ENCODE data around the gene PEAK1. TPM values are rescaled to one million over a fixed set of nuclear protein-coding genes. Genes with fewer than 3 reads are reported as not detected.

PEAK1 gene
- total and polyA plus RNA-seq, 2 experiments from 2014 or later: 7.8 to 34.1 TPM

DNA sequence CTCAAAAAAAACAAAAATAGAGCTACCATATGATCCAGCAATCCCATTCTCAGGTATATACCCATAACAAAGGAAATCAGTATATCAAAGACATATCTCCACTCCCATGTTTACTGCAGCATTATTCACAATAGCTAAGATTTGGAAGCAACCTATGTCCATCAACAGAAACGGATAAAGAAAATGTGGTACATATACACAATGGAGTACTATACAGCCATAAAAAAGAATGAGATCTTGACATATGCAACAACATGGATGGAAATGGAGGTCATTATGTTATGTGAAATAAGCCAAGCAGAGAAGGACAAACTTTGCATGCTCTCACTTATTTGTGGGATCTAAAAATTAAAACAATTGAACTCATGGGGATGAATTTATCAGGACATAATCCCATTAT is 19.6 kb downstream of the PEAK1 start:
- no peak overlapping the region for H3K4me3 Mint-ChIP-seq
- H3K4me1 Mint-ChIP-seq: peaks cover 4% of the 10 kb centered on the region; the same call in 2 of the 3 replicates
- 0 out of 2 replicates have a peak, but pooled peaks cover 2% of the 10 kb centered on the region for H3K4me1 ChIP-seq (ENCODE audit: insufficient read depth)
- DNase-seq (ENCODE audit: low spot score) (no peak), ATAC-seq (no peak)
- H3K27ac Mint-ChIP-seq: no peak overlapping the region
- H3K27me3 ChIP-seq (ENCODE audit: insufficient read depth): no peaks in the 10 kb centered on the region
- H3K4me3 ChIP-seq: no peak overlapping the region
- no peaks in the 10 kb centered on the region for H3K9me2 ChIP-seq (ENCODE audit: insufficient read depth)
- peaks cover 6% of the 10 kb centered on the region; the same call in 1 of the 2 replicates for H3K36me3 ChIP-seq (ENCODE audit: insufficient read depth)
- no peaks in the 10 kb centered on the region for H3F3A ChIP-seq (replicated peaks; ENCODE audit: low read depth)
- H2AFZ ChIP-seq: no peak overlapping the region
- H4K20me1 ChIP-seq (replicated peaks; ENCODE audit: insufficient read depth): no peaks in the 10 kb centered on the region; the same call in 1 of the 2 replicates
- TF ChIP-seq, protein P1, sequence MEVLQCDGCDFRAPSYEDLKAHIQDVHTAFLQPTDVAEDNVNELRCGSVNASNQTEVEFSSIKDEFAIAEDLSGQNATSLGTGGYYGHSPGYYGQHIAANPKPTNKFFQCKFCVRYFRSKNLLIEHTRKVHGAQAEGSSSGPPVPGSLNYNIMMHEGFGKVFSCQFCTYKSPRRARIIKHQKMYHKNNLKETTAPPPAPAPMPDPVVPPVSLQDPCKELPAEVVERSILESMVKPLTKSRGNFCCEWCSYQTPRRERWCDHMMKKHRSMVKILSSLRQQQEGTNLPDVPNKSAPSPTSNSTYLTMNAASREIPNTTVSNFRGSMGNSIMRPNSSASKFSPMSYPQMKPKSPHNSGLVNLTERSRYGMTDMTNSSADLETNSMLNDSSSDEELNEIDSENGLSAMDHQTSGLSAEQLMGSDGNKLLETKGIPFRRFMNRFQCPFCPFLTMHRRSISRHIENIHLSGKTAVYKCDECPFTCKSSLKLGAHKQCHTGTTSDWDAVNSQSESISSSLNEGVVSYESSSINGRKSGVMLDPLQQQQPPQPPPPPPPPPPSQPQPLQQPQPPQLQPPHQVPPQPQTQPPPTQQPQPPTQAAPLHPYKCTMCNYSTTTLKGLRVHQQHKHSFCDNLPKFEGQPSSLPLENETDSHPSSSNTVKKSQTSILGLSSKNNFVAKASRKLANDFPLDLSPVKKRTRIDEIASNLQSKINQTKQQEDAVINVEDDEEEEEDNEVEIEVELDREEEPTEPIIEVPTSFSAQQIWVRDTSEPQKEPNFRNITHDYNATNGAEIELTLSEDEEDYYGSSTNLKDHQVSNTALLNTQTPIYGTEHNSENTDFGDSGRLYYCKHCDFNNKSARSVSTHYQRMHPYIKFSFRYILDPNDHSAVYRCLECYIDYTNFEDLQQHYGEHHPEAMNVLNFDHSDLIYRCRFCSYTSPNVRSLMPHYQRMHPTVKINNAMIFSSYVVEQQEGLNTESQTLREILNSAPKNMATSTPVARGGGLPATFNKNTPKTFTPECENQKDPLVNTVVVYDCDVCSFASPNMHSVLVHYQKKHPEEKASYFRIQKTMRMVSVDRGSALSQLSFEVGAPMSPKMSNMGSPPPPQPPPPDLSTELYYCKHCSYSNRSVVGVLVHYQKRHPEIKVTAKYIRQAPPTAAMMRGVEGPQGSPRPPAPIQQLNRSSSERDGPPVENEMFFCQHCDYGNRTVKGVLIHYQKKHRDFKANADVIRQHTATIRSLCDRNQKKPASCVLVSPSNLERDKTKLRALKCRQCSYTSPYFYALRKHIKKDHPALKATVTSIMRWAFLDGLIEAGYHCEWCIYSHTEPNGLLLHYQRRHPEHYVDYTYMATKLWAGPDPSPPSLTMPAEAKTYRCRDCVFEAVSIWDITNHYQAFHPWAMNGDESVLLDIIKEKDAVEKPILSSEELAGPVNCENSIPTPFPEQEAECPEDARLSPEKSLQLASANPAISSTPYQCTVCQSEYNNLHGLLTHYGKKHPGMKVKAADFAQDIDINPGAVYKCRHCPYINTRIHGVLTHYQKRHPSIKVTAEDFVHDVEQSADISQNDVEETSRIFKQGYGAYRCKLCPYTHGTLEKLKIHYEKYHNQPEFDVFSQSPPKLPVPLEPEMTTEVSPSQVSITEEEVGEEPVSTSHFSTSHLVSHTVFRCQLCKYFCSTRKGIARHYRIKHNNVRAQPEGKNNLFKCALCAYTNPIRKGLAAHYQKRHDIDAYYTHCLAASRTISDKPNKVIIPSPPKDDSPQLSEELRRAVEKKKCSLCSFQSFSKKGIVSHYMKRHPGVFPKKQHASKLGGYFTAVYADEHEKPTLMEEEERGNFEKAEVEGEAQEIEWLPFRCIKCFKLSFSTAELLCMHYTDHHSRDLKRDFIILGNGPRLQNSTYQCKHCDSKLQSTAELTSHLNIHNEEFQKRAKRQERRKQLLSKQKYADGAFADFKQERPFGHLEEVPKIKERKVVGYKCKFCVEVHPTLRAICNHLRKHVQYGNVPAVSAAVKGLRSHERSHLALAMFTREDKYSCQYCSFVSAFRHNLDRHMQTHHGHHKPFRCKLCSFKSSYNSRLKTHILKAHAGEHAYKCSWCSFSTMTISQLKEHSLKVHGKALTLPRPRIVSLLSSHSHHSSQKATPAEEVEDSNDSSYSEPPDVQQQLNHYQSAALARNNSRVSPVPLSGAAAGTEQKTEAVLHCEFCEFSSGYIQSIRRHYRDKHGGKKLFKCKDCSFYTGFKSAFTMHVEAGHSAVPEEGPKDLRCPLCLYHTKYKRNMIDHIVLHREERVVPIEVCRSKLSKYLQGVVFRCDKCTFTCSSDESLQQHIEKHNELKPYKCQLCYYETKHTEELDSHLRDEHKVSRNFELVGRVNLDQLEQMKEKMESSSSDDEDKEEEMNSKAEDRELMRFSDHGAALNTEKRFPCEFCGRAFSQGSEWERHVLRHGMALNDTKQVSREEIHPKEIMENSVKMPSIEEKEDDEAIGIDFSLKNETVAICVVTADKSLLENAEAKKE (CRISPR knock-in tag; IDR thresholded peaks at IDR 0.05): no peak
- no peak for TF ChIP-seq CREB1 (CRISPR knock-in tag; IDR thresholded peaks at IDR 0.05; ENCODE audit: low read depth)
- no peak for TF ChIP-seq ZNF114 (CRISPR knock-in tag; IDR thresholded peaks at IDR 0.05)
- TF ChIP-seq, protein P2, sequence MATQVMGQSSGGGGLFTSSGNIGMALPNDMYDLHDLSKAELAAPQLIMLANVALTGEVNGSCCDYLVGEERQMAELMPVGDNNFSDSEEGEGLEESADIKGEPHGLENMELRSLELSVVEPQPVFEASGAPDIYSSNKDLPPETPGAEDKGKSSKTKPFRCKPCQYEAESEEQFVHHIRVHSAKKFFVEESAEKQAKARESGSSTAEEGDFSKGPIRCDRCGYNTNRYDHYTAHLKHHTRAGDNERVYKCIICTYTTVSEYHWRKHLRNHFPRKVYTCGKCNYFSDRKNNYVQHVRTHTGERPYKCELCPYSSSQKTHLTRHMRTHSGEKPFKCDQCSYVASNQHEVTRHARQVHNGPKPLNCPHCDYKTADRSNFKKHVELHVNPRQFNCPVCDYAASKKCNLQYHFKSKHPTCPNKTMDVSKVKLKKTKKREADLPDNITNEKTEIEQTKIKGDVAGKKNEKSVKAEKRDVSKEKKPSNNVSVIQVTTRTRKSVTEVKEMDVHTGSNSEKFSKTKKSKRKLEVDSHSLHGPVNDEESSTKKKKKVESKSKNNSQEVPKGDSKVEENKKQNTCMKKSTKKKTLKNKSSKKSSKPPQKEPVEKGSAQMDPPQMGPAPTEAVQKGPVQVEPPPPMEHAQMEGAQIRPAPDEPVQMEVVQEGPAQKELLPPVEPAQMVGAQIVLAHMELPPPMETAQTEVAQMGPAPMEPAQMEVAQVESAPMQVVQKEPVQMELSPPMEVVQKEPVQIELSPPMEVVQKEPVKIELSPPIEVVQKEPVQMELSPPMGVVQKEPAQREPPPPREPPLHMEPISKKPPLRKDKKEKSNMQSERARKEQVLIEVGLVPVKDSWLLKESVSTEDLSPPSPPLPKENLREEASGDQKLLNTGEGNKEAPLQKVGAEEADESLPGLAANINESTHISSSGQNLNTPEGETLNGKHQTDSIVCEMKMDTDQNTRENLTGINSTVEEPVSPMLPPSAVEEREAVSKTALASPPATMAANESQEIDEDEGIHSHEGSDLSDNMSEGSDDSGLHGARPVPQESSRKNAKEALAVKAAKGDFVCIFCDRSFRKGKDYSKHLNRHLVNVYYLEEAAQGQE (IDR thresholded peaks at IDR 0.05; ENCODE audit: unreplicated experiment): no peak
- no peak for TF ChIP-seq JUNB (IDR thresholded peaks at IDR 0.05; ENCODE audit: unreplicated experiment)
- no peak for TF ChIP-seq NANOG (IDR thresholded peaks at IDR 0.05; ENCODE audit: borderline replicate concordance)
- TF ChIP-seq ZNF331 (CRISPR knock-in tag; IDR thresholded peaks at IDR 0.05; ENCODE audit: low read depth): no peak
- no peak for TF ChIP-seq EZH2phosphoT487 (IDR thresholded peaks at IDR 0.05; ENCODE audit: unreplicated experiment)
- TF ChIP-seq POLR2AphosphoS5 (IDR thresholded peaks at IDR 0.05; ENCODE audit: low read depth): no peak
- TF ChIP-seq, protein P3, sequence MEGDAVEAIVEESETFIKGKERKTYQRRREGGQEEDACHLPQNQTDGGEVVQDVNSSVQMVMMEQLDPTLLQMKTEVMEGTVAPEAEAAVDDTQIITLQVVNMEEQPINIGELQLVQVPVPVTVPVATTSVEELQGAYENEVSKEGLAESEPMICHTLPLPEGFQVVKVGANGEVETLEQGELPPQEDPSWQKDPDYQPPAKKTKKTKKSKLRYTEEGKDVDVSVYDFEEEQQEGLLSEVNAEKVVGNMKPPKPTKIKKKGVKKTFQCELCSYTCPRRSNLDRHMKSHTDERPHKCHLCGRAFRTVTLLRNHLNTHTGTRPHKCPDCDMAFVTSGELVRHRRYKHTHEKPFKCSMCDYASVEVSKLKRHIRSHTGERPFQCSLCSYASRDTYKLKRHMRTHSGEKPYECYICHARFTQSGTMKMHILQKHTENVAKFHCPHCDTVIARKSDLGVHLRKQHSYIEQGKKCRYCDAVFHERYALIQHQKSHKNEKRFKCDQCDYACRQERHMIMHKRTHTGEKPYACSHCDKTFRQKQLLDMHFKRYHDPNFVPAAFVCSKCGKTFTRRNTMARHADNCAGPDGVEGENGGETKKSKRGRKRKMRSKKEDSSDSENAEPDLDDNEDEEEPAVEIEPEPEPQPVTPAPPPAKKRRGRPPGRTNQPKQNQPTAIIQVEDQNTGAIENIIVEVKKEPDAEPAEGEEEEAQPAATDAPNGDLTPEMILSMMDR (conservative IDR thresholded peaks at IDR 0.05; ENCODE audit: low read depth in 2 of 2): no peak
- TF ChIP-seq, protein P4, sequence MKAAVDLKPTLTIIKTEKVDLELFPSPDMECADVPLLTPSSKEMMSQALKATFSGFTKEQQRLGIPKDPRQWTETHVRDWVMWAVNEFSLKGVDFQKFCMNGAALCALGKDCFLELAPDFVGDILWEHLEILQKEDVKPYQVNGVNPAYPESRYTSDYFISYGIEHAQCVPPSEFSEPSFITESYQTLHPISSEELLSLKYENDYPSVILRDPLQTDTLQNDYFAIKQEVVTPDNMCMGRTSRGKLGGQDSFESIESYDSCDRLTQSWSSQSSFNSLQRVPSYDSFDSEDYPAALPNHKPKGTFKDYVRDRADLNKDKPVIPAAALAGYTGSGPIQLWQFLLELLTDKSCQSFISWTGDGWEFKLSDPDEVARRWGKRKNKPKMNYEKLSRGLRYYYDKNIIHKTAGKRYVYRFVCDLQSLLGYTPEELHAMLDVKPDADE (IDR thresholded peaks at IDR 0.05): no peak
- TF ChIP-seq STAT1 (IDR thresholded peaks at IDR 0.05; ENCODE audit: unreplicated experiment): no peak
- TF ChIP-seq EZH2 (IDR thresholded peaks at IDR 0.05; ENCODE audit: low read depth, unreplicated experiment): no peak
- H3K27ac ChIP-seq (ENCODE audit: low read depth): no peak overlapping the region
- no peak overlapping the region for H3K4me2 ChIP-seq
- H3K9me3 Mint-ChIP-seq: peaks cover 38% of the 10 kb centered on the region
- peaks cover 35% of the 10 kb centered on the region; the same call in 2 of the 3 replicates for H3K36me3 Mint-ChIP-seq (ENCODE audit: low read depth)
- H3K27me3 Mint-ChIP-seq (ENCODE audit: insufficient read depth, low read depth, poor library complexity): peaks cover 4% of the 10 kb centered on the region
- H3K79me2 ChIP-seq (replicated peaks; ENCODE audit: insufficient read depth): peaks cover 100% of the 10 kb centered on the region
